ENCODE measurements around the gene UNKL. TPM values are rescaled to one million over a fixed set of nuclear protein-coding genes. Genes with fewer than 3 reads are reported as not detected.

UNKL gene
- total and polyA plus RNA-seq, 8 donors = 4.8 to 75.0 (median 28.2) TPM

DNA sequence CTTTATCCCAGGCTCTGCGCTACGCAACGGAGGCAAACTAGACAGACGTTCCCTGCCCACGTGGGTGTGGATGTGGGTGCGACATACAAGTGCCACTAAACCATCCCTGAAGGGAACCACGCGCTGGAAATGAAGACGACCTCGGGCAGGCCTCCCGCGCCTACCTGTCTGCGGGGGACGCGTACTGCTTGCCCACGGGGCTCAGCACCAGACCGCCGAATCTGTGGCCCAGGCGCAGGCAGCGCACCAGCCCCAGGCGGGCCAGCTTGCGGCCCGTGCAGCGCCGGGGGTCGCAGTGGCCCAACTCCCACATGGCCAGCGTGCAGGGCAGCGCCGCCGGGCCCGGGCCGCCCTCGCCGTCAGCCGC is 63.3 kb downstream of the UNKL start:
- Histone ChIP-seq H3K27me3 (no peaks in the 10 kb centered on the region), H3K36me3 (peaks cover 20 to 34% (median 33%) of the 10 kb centered on the region in 4 donors), H3K4me3 (peak overlapping the region; percentile 86 to 100 (median 98)), H3K27ac (peak overlapping the region in 4 of 5 donors; percentile 60 to 88 (median 80)), H3K9me3 (no peaks in the 10 kb centered on the region), H3K4me1 (peaks cover 18 to 60% (median 56%) of the 10 kb centered on the region in 4 donors)
- intact Hi-C loops (cut with DNase I; ENCODE audit: low total_unique reads) = no loop called here
- TF ChIP-seq EP300 (IDR thresholded peaks at IDR 0.05) (no peak), POLR2AphosphoS5 (IDR thresholded peaks at IDR 0.05) (no peak), POLR2A (IDR thresholded peaks at IDR 0.05) (no peak)
- TF ChIP-seq, protein P1, sequence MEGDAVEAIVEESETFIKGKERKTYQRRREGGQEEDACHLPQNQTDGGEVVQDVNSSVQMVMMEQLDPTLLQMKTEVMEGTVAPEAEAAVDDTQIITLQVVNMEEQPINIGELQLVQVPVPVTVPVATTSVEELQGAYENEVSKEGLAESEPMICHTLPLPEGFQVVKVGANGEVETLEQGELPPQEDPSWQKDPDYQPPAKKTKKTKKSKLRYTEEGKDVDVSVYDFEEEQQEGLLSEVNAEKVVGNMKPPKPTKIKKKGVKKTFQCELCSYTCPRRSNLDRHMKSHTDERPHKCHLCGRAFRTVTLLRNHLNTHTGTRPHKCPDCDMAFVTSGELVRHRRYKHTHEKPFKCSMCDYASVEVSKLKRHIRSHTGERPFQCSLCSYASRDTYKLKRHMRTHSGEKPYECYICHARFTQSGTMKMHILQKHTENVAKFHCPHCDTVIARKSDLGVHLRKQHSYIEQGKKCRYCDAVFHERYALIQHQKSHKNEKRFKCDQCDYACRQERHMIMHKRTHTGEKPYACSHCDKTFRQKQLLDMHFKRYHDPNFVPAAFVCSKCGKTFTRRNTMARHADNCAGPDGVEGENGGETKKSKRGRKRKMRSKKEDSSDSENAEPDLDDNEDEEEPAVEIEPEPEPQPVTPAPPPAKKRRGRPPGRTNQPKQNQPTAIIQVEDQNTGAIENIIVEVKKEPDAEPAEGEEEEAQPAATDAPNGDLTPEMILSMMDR (IDR thresholded peaks at IDR 0.05) = no peak
- 0 to 1% (median 1%) methylated on average over 12 to 35 of the region's 35 CpGs for WGBS, 5 donors
- DNase-seq = no peak

DNA sequence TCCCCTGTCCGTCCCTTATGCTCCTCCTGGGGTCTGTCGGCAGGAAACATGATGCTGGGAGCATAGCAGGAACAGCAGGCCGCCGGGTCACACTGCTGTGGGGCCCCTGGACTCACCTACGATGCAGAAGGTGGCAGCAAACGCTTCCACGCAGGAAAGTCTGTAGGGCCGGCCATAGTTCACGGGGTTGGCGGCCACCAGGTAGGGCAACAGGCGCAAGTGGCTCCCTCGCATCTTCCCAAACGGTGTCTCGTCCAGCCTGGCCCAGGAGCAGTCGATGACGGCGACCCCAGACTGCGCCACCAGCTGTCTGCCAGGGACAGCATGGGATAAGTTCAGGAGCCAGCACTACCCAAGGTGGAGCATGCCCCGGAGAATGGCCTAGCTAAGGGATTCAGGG is 63.8 kb downstream of the UNKL start:
- 70 to 82% (median 78%) methylated on average over 18 to 19 of the region's 19 CpGs for WGBS, 5 donors

DNA sequence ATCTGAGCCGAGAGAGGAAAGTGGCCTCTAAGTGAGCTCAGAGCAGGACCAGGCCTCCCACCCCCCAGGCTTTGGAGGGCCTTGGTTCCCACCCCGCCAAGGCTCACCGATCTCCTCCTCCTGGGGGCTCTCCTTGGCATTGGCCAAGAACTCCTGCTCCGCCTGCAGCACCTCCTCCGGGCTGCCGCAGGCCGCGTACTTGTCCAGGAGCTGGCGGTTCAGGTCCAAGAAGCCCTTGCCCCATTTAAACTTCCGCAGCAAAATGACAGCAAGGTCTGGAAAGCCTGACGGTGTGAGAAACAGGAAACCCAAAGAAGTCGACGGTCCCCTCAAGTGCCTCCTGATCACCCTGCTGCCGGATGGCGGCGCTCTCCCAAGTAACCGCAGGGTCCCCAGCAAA is 64.6 kb downstream of the UNKL start:
- Histone ChIP-seq H3K9me3 (no peaks in the 10 kb centered on the region), H3K27ac (no peak overlapping the region), H3K4me1 (peaks cover 18 to 48% (median 44%) of the 10 kb centered on the region in 4 donors), H3K4me3 (peak overlapping the region in 1 of 4 donors; percentile 100), H3K36me3 (peaks cover 20 to 34% (median 33%) of the 10 kb centered on the region in 4 donors), H3K27me3 (no peaks in the 10 kb centered on the region)
- no peak for DNase-seq
- WGBS, 5 donors = 93 to 95% (median 94%) methylated on average over 17 of the region's 17 CpGs
- intact Hi-C loops (cut with DNase I; ENCODE audit: low total_unique reads) = no loop called here
- TF ChIP-seq, protein P1 (IDR thresholded peaks at IDR 0.05) = no peak
- TF ChIP-seq EP300 (IDR thresholded peaks at IDR 0.05) (no peak), POLR2A (IDR thresholded peaks at IDR 0.05) (no peak), POLR2AphosphoS5 (IDR thresholded peaks at IDR 0.05) (no peak)

More for the DNA sequence above, 63.8 kb downstream of the UNKL start:
- Histone ChIP-seq H3K27me3 (no peaks in the 10 kb centered on the region), H3K4me1 (peaks cover 18 to 55% (median 51%) of the 10 kb centered on the region in 4 donors), H3K36me3 (peaks cover 20 to 34% (median 33%) of the 10 kb centered on the region in 4 donors), H3K27ac (peak overlapping the region in 3 of 5 donors; percentile 79 to 88 (median 81)), H3K4me3 (peak overlapping the region; percentile 86 to 100 (median 98)), H3K9me3 (no peaks in the 10 kb centered on the region)
- intact Hi-C loops (cut with DNase I; ENCODE audit: low total_unique reads) = no loop called here
- TF ChIP-seq, protein P1 (IDR thresholded peaks at IDR 0.05) = no peak
- no peak for TF ChIP-seq POLR2A (IDR thresholded peaks at IDR 0.05)
- TF ChIP-seq POLR2AphosphoS5 (IDR thresholded peaks at IDR 0.05) = no peak
- no peak for DNase-seq

DNA sequence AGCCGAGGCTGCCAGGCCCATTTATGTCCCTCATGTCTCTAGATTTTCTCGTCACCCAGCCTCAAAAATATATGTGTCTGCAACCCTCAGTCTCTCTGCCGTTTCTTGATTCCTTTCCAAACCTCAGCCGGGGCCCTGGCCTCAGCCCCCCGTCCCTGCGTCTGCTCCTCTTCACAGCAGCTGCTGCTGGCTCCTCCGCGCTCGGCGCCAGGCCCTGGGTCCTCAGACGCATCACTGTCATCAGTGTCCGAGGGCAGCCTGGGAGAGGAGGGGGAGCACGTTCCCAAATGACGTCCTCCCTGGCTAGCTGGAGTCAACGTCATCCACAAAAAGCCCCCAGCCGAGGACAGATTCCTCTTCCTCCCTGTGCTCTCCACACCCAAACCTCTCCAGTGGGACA is 65.2 kb downstream of the UNKL start:
- no peak for DNase-seq
- Histone ChIP-seq H3K27me3 (no peaks in the 10 kb centered on the region), H3K4me1 (peaks cover 18 to 42% (median 40%) of the 10 kb centered on the region in 4 donors), H3K9me3 (no peaks in the 10 kb centered on the region), H3K27ac (no peak overlapping the region), H3K4me3 (no peak overlapping the region), H3K36me3 (peaks cover 20 to 34% (median 33%) of the 10 kb centered on the region in 4 donors)
- 85 to 89% (median 86%) methylated on average over 16 of the region's 16 CpGs for WGBS, 5 donors
- intact Hi-C loops (cut with DNase I; ENCODE audit: low total_unique reads) = no loop called here
- TF ChIP-seq POLR2A (IDR thresholded peaks at IDR 0.05) = no peak
- TF ChIP-seq, protein P1 (IDR thresholded peaks at IDR 0.05) = no peak
- TF ChIP-seq EP300 (IDR thresholded peaks at IDR 0.05) = no peak
- no peak for TF ChIP-seq POLR2AphosphoS5 (IDR thresholded peaks at IDR 0.05)
